Epithelial cell of esophagus (primary cell): ENCODE measurements around the gene RYR1.
A peak's percentile ranks its signal among the peaks of the same experiment; 100 is the strongest.
"Not testable (repeated sequence)": the region's sequence is repeated elsewhere in the genome, so short reads cannot be mapped to it uniquely, and the experiment has no call there.

ENCODE experiments used
- DNase-seq: peaks from one replicate; pipeline ENCODE4 v3.0.0; 2010; ENCODE audit warnings: low read depth
- H3K4me3 ChIP-seq: 2 replicates; pipeline ENCODE4 v1.5.1; 2011; ENCODE audit warnings: mild to moderate bottlenecking, low read length, control low read depth
- CTCF ChIP-seq: IDR thresholded peaks from 2 replicates; pipeline ENCODE4 v1.5.1; 2011; ENCODE audit warnings: low read depth, mild to moderate bottlenecking, low read length, control low read depth, inconsistent platforms; ENCODE audit not compliant: insufficient read depth; ENCODE audit errors: missing control alignments

Gene RYR1

GRCh38 chr19:38569368-38569983 is 136.0 kb downstream of the RYR1 start:
- no peak for TF ChIP-seq CTCF
- DNase-seq = no peak
- H3K4me3 ChIP-seq = no peak overlapping the region

- no peak for TF ChIP-seq CTCF
- no peak for DNase-seq
- H3K4me3 ChIP-seq = no peak overlapping the region
These were observed 138.2 kb downstream of the RYR1 start for GRCh38 chr19:38571682-38572081.

GRCh38 chr19:38577826-38578225 is 144.3 kb downstream of the RYR1 start:
- no peak for DNase-seq
- no peak for TF ChIP-seq CTCF
- H3K4me3 ChIP-seq = no peak overlapping the region

GRCh38 chr19:38579304-38579703 is 145.8 kb downstream of the RYR1 start:
- peak; percentile 89 for DNase-seq
- not testable (repeated sequence) for H3K4me3 ChIP-seq

GRCh38 chr19:38580080-38580479 is 146.6 kb downstream of the RYR1 start:
- no peak for DNase-seq
- no peak for TF ChIP-seq CTCF
- no peak overlapping the region for H3K4me3 ChIP-seq

GRCh38 chr19:38583219-38583984 is 149.9 kb downstream of the RYR1 start:
- no peak for TF ChIP-seq CTCF
- no peak overlapping the region for H3K4me3 ChIP-seq
- no peak for DNase-seq

- H3K4me3 ChIP-seq = no peak overlapping the region
- TF ChIP-seq CTCF = no peak
These were observed 150.5 kb downstream of the RYR1 start for GRCh38 chr19:38583985-38584305.

More at GRCh38 chr19:38583985-38584305, 150.5 kb downstream of the RYR1 start:
- DNase-seq = no peak
